Renal cortex interstitium (tissue), 11 donors: Measurements from ENCODE around the gene ENTPD1. TPM values are rescaled to one million over a fixed set of nuclear protein-coding genes. Genes with fewer than 3 reads are reported as not detected.
"Not testable (repeated sequence)": the region's sequence is repeated elsewhere in the genome, so short reads cannot be mapped to it uniquely, and the experiment has no call there.

Experiments
- DNase-seq, 11 donors: peaks; one replicate each; pipeline ENCODE4 v3.0.0-alpha.2; 2013; ENCODE audit warnings: low read depth in 9 of 11, low spot score in 4 of 11; ENCODE audit errors: extremely low read depth in 1 of 11
- polyA plus RNA-seq, 3 donors: library from polyadenylated mRNA; unstranded; fragments of 120-200 nt; gene quantifications; one replicate each; pipeline ENCODE4 v1.2.1, GENCODE V29; 2013; ENCODE audit not compliant: insufficient read length in 3 of 3

ENTPD1 gene
- polyA plus RNA-seq, 3 donors, result 18.1 to 20.0 (median 19.8) TPM

DNA sequence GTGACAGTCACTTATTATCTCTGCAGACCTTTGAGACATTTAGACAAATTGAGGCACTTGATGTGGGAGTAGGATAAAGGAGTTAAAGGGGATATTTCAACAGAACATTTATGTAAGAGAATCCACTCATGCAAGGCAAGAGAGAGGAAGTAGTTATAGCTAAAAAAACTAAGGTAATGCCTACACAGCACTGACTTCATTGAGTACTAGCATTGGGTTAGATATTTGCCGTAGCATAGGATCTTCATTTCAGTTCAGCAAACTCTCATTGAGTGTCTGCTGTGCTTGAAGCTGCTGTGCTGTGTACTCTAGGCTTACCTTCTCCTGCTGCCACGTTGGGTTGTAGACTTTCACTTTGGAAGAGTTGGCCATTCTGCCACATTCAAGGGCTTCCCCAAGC is 10.5 kb upstream of the ENTPD1 start:
- DNase-seq, result no peak

DNA sequence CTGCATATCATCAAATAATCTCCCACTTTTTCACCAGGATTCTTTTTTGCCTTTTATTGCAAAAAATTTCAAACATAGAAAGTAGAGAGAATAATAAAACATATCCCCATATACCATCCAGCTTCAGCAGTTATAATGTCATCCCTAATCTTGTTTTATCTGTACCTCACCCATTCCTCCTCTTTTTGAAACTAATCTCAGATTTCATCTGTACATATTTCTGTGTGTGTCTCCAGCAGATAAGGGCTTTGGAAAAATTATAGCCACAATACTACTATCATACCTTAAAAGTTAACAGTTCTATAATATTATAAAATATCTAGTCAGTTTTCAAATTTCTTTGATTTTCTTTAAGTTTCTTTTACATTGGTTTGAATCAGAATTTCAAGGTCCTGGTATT is 7.6 kb upstream of the ENTPD1 start:
- no peak for DNase-seq

DNA sequence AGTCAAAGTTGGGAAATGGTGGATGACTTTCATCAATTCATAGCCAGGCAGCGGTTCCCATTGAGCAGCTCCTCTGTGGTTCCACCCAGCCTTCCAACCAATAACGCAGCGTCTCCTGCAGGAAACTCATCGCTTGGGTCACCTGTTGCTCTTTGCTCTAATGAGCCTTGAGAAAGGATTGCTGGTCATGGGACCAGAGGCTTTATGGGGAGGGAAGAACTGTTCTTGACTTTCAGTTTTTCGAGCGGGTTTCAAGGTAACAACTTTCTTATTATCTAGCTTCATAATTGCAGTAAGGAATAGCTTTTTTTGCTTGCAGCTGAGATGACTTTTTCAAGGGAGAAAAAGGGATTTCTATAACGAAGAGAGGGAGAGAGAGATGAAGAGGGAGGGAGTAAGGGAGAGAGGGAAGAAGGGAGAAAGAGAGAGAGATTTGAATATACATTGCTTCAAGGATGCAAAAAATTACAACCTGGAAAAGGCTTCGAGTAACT is 405 bp upstream of the ENTPD1 start:
- DNase-seq, result peak in 1 of 11 donors; percentile 3

DNA sequence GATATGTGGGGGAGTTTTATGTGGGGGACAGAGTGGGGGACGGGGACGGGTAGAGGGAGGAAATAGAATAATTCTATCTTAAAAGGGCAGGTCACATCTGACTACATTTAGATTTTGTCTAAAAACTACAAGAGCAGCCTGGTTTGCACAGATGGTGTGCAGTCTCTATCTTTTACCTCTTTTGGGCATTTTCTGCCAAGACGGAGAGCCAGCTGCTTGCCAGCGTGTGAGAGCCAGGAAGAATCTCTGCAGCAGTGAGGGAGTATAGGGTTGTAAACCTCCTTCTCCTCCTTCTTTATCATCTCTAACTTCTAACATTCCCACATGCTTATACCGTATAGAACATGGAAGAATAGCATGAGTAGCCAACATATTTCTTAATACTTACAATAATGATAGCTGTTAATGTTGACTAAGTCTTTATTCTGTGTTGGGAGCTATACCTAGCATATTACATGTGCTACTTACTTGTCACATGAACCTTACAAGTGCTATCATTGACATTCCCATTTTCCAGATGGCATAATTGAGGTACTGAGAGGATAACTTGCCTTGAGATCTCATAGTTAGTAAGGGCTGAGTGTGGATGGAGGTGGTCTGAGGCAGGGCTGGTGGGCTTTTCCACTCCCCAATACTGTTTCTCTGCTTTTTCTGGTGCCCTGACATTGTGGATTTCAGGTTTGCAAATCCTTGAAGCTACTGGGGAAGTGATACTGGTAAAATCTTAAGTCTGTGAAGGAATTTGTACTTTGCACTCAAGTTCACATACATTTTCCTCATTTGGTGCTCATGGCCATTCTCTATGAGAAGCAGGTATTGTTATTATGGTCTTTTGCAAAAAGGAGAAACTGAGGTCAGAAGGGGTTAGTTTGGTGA is 1.1 kb downstream of the ENTPD1 start:
- no peak for DNase-seq

DNA sequence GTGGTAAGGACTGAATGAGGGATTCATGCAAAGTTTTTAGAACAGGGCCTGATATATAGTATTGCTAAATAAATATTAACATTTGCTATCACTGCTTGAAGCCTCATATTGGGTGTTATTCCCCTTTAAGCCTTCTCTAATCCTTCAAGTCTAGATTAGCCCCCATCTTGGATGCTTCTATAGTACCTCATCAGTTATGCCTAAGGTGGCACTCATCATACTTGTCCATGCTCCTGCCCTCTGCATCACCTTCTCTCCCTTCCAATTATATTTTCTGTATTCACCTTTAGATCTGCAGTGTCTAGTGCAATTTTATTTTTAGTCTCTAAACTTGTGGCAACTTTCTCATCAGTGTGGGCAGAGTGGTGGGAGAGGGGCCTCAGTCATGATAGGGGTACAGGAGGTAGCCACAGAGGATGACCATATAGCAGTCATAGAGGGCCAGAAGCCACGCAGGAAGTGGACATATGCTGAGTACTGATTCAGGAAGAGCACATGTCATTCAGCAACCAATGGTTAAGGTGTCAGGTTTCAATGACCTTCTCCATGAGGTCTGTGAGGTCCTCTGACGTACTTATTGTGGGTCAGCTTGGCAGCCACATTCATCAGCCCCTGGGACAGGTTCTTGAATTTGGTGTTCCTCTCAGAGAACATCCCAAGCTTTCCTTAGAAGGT is 2.5 kb downstream of the ENTPD1 start:
- no peak for DNase-seq

DNA sequence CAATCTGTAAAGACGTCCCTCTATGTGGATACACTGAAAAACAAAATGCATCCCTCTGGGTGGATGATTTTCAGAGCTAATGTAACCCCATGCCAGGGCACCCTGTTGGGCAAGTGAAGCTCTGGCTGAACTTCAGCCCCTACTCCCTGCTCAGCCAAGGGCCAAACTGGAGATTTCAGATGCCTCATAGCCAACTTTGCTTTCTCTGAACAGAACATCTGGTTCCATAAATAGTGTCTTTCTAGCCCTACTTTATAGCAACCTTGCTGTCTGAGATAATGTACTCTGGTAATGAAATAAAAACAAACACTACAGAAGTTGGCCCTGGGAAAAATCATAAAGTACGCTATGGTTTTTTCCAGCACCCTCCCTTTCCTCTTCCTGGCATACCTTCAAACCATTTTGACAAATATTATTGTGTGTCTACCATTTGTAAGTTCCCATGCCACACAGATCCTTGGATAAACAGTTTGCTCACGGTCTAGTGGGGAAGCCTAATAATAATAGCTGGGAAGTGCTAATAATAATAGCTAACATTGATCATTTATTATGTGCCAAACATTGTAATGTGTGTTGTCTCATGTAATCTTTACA is 3.4 kb downstream of the ENTPD1 start:
- no peak for DNase-seq

DNA sequence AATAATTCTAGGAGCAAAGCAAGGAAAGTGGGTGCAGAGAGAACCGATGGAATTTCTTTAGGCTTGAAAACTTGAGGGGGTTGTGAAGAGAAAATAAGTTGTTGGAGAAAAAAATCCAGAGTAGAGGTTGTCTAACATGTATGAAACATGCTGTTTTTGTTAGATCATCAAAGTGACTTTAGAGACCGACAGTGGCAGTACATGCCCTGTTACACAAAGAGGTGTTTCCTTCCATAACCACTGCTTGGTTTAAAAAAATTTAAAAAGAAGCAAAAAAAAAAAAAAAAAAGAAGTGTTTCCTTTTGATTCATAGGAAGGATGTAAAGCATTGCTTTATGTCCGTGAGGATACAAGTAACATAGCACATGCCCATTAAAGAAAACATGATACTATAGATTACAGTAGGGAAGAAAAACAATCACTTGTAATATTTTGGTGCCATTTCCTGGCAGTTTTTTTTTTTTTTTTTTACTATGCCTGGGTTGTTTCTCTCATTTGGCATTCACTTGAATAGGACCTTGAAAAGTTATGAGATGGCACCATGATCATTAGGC is 6.1 kb downstream of the ENTPD1 start:
- no peak for DNase-seq

DNA sequence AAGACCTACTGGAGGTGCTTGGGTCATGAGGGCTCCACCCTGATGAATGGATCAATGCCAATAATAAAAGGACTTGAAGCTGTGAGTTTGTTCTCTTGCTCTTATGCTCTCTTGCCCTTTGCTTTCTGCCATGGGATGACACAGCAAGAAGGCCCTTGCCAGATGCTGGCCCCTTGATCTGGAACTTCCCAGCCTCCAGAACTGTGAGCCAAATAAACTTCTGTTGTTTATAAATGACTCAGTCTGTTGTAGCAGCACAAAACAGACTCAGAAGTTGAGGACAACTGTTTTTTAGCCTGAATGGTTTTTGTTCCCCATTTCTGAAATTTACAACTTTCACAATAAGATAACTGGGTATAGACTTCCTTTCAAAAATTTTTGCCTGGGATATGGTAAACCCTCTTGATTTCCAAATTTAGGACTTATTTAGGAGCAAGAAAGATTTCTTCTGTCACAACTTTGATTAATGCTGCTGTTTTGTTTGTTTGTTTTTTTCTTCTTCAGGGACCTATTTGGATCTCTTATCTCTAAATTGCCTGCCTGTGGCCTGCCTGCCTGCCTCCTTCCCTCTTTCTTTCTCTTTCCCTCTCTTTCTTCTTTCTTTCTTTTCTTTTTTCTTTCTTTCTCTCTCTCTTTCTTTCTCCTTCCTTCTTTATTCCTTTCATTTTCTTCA is 12.1 kb downstream of the ENTPD1 start:
- no peak for DNase-seq

DNA sequence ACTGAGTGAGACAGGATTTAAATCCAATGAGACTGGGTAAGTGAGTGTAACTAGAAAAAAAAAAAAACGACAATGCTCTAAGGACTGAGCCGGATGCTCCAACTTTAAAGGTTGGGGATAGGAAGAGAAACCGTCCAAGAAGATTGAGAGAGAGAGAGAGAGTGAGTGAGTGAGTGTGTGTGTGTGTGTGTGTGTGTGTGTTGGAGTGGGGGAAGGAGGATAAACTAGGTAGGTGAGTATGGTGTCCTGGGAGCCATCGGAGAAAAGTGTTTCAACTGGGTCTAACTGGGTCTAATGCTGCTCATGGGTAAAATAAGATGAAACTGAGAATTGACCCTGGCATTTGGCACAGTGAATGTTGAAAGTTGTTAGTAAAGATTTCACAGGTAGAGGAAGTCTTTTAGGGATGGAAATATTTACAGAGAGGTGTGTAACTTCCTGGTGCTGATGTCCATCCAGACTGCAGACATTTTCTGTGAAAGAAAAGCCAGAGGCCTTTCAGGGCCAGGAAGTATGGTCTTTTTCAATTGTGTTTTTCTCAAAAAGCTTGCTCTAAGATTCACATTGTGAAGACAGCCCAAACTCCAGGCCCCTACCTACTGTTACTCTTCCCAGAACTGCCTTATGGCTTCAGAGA is 14.2 kb downstream of the ENTPD1 start:
- no peak for DNase-seq

DNA sequence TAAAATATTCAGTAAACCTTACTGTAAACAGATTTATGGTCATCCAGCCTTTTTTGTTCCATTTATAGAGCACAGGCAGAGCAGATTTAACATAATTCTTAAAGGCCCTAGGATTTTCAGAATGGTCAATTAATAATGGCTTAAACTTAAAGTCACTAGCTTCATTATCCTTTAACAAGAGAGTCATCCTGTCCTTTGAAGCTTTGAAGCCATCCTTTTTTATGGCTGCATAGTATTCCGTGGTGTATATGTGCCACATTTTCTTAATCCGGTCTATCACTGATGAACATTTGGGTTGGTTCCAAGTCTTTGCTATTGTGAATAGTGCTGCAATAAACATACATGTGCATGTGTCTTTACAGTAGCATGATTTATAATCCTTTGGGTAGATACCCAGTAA is 17.5 kb downstream of the ENTPD1 start:
- not testable (repeated sequence) for DNase-seq

DNA sequence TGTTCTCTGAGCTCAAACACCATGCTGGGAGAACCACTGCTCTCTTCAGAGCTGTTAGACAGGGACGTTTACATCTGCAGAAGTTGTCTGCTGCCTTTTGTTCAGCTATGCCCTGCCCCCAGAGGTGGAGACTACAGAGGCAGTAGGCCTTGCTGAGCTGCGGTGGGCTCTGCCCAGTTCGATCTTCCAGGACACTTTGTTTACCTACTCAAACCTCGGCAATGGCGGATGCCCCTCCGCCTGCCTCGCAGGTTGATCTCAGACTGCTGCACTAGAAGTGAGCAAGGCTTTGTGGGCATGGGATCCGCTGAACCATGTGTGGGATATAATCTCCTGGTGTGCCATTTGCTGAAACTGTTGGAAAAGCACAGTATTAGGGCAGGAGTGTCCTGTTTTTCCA is 21.7 kb downstream of the ENTPD1 start:
- not testable (repeated sequence) for DNase-seq

DNA sequence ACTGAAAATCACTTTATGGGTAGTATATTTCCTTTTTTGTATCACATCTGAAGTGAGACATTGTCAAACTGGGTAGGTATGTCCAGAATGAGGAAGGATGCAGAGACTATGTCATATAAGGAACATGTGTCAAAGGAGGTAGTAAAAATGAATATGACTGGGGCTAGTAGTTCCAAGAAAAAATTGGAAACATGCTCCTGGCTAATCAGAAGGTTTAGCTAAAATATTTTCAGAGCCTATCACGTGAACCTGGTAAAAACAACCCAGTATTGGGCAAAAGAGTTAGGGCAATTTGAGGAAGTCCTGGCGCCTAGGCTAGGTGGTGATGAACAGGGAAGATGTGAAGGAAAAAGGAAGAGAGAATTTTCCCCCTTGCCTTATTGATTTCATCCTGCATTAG is 26.4 kb downstream of the ENTPD1 start:
- DNase-seq, result no peak

DNA sequence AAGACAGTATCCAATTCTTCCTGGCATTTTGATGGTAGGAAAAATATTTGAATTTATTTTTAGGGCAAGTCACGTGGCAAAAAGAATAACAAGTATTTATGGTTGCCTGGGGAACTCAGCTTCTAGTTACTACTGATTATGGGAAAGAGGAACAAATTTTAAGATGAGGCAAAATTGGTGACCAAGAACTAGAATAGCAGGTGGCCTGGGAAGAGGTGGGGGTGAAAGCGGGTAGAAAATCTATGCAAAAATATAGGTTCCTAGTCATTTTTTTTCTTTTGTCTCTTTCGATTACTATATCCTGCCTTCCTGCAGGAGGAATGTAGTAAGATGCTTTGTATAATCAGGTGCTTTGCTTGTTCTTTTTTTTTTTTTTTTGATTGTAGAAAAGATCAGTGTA is 27.8 kb downstream of the ENTPD1 start:
- no peak for DNase-seq

DNA sequence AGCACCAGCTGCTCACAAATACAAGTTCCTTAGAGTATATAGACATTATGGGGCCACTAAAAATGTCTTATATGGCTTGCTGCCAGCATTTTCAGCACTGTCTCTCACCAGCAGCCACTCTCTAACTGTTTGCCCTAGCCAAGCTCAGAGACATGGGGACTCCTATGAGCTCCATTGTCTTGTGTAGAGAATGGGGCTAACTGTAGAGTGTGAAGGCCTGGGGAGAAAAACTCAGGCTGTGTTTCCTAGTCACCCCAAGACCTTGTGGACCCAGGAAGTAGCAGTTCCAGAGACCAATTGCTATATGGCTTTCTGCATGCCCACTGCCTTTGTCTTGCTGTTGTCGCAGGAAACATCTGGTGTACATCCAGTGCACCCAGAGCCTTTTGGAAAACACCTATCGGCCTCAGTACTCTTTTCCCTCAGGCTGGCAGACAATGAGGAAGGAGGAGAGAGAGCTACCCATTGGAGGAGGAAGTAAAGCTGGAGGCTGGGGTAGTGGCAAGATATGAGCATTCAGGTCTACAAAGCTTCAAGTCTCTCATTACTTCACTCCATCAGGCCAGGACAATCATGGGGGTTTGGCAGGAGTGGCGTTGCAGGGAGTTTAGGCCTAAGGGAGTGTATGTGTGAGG is 28.4 kb downstream of the ENTPD1 start:
- DNase-seq, result no peak

DNA sequence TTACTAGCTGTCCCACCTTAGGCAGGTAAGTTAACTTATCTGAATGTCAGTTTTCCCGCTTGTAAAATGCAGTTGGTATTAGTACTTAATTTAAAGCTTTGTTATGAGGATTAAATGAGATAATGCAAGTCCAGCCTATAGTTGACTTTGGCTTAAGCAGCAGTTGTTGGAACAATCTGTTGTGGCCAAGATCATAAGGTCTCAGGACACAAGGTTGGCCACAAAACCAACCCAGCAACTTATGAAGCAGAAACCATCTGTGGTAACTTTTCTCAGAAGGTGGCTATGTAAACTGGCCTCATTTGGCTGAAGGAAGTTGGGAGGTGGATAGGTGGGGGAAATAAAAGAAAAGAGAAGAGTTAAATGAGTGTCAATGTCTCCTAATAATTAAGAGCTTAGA is 29.4 kb downstream of the ENTPD1 start:
- DNase-seq, result no peak

DNA sequence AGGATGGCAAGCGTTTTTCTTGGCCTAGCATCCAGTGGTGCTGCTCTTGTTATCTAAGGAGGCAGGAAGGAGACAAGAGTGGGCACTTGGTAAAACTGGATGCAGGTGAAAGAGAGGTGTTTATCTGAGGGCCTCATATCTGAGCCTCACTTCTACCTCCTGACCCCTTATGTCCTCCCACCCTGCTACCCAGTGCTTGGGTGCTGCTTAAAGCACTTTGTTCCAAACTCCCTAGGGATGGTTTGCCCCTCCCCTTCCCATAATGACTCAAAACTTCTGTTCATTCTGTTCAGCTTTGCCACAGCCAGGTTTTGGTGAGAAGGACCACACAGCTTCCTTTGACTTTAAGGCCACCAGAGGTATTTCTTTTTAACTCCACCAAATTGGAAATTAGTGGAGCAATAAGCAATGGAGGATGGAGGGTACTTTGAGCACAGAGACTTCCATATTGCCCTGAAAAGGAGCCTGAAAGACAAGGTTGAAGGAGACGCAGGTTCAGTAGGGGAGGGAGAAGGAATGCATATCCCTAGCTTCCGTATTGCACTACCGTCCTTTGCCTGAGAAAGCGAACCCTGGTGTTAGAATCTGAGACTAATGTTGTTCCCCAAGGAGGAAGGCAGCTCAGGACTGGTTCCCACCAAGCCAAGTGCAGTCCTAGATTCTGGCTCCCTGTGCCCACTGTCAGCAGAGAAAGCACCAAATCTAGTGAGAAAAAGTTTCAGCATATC is 30.1 kb downstream of the ENTPD1 start:
- no peak for DNase-seq

DNA sequence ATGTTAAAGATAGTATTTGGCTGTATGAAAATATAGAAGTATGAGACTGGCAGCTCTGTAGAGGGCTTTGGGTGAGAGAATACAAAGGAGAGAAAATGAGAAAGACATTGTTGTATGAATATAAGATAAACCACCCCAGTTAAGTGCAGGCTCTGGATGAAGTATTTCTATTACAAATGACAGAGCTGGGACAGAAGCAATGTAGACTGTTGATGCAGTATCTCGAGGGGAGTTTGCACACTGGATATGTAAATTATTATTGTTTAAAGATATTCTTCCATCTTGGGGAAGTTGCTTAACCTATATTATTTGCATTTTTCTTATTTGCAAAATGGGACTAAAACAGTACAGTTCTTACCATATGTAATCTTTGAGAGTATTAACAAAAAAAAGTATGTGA is 31.5 kb downstream of the ENTPD1 start:
- DNase-seq, result no peak

DNA sequence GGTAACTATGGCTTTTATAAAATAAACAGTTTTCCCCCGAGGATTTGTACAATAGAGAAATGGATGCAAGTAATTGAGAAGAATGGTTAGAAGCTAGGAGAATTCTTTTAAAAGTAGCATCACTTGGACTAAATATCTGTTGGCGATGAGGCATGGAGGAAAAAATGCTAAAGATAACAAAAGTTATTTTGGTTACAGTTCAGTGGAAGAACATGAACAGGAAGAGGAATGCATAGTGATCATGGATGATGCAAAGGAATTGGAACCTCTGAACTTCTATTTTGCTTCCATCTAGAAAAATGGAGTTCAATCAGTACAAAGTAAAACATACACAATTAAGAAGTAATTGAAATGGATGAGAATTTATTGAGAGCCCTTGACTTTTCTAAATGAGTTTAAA is 32.9 kb downstream of the ENTPD1 start:
- no peak for DNase-seq
